ENCODE measurements around the gene STKLD1. TPM values are rescaled to one million over a fixed set of nuclear protein-coding genes. Genes with fewer than 3 reads are reported as not detected.

The STKLD1 gene
- total RNA-seq, 1 donor from 2014 or later: 1.2 TPM

GRCh38 chr9:133417541-133418461 is 41.6 kb downstream of the STKLD1 start, which contains the start of gene REXO4:
Gene REXO4 (minus strand): TSS chr9:133418010. CDS start chr9:133417844, 166 bp downstream.
- peak; percentile 85 for DNase-seq

- no peak for DNase-seq
Observed at GRCh38 chr9:133419005-133419404, 42.8 kb downstream of the STKLD1 start.

DNA sequence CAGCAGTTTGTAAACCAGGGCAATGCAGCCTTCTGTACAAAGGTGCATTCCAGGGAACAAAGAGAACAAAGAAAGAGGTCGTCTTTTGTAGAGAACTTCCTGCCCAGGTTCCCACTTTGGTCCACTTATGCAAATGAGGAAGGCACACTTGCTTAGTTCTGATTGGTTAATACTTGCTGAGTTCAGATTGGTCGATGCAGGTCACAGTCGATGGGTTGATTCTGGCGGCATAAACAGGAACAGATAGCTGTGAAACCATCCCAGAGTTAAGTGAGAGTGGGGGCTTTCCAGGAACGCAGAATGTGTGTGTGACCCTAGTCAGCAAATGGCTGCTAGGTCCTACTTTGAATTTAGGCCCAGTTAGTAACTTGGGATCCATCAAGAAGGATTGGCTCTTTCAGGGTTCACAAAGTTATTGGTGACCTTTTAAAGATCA is 44.2 kb downstream of the STKLD1 start:
- DNase-seq: no peak

- peak; percentile 13 for DNase-seq
Observed at GRCh38 chr9:133421615-133422542, 45.7 kb downstream of the STKLD1 start, which contains the start of gene ADAMTS13. Gene ADAMTS13 (plus strand): TSS chr9:133422367. CDS start chr9:133422444, 77 bp downstream.

DNA sequence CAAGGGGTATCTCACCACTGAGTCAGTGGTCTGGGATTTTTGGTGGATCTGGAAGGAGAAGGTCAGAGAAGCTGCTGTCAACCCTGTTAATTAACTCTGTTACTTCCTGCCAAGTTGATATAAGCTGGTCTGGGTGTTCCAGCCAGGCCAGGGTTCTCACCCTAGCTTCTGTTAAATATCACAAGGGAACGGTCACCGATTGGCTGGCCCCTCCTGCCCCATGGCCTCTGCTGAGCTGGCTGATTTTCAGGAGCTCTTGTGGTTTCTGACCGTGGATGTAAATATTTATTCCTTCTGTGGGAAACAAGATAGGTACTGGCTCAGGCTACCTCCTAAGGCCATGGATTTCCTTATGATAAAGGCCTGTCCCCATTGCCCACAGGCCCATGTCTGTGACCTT is 47.0 kb downstream of the STKLD1 start:
- DNase-seq: no peak

GRCh38 chr9:133424187-133424586 is 48.0 kb downstream of the STKLD1 start:
- no peak for DNase-seq

GRCh38 chr9:133425049-133425632 is 49.0 kb downstream of the STKLD1 start:
- DNase-seq: no peak

DNA sequence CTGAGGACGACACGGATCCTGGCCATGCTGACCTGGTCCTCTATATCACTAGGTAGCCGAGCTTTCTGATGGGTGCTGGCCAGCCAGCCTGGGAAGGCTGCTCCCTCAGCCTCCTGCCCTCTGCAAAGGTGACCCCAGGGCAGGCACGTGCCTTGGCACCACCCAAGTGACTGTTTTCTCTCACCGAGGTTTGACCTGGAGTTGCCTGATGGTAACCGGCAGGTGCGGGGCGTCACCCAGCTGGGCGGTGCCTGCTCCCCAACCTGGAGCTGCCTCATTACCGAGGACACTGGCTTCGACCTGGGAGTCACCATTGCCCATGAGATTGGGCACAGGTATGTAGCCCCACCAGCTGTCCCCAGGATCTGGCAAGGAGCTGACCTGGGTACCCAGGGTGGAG is 49.8 kb downstream of the STKLD1 start:
- DNase-seq: no peak

GRCh38 chr9:133427658-133428348 is 51.6 kb downstream of the STKLD1 start:
- no peak for DNase-seq

DNA sequence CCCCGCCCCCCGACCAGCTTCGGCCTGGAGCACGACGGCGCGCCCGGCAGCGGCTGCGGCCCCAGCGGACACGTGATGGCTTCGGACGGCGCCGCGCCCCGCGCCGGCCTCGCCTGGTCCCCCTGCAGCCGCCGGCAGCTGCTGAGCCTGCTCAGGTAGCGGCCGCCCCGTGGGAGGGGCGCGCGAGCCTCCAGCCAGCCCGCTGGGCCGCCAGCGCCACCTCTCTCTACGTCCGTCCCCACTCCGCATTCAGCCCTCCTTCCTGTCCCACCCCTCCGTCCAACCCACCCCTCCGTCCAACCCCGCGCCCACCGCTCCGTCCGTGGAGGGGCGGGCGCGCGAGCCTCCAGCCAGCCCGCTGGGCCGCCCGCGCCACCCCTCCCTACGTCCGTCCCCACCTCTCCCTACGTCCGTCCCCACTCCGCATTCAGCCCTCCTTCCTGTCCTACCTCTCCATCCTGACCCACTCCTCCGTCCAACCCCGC is 52.5 kb downstream of the STKLD1 start:
- DNase-seq: no peak

GRCh38 chr9:133429214-133429613 is 53.0 kb downstream of the STKLD1 start:
- no peak for DNase-seq

DNA sequence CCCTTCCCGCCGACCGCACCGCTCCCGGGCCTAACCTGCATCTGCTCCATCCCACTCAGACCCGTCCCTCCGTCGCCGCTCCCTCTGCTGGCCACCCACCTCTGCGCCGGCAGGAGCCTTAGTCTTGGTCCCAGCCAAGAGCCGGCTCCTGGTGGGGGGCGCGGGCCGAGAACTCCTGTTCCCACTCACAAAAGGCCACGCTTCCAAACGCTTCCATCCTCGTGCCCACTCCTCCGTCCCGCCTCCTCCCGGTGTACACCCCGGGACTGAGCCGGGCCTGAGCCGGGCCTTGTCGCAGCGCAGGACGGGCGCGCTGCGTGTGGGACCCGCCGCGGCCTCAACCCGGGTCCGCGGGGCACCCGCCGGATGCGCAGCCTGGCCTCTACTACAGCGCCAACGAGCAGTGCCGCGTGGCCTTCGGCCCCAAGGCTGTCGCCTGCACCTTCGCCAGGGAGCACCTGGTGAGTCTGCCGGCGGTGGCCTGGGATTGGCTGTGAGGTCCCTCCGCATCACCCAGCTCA is 53.5 kb downstream of the STKLD1 start:
- peak; percentile 50 for DNase-seq

- no peak for DNase-seq
Observed at GRCh38 chr9:133430244-133430643, 54.1 kb downstream of the STKLD1 start.

DNA sequence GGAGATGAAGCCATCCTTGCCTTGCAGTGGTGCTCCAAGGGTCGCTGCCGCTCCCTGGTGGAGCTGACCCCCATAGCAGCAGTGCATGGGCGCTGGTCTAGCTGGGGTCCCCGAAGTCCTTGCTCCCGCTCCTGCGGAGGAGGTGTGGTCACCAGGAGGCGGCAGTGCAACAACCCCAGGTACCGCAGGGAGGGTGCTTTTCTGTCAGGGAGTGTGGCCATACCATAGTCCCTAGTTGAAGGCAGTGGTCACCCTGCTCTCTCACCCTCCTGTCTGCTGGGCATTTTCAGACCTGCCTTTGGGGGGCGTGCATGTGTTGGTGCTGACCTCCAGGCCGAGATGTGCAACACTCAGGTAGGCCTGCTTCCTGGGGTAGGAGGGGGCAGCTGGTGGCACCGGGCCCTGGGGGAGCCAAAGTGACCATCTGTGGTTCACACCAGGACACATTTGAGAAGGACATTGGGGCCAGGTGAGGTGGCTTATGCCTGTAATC is 57.2 kb downstream of the STKLD1 start:
- DNase-seq: no peak

- no peak for DNase-seq
Observed at GRCh38 chr9:133436681-133437080, 60.5 kb downstream of the STKLD1 start.

GRCh38 chr9:133437753-133438531 is 61.8 kb downstream of the STKLD1 start:
- DNase-seq: no peak

GRCh38 chr9:133439337-133439736 is 63.2 kb downstream of the STKLD1 start:
- no peak for DNase-seq

DNA sequence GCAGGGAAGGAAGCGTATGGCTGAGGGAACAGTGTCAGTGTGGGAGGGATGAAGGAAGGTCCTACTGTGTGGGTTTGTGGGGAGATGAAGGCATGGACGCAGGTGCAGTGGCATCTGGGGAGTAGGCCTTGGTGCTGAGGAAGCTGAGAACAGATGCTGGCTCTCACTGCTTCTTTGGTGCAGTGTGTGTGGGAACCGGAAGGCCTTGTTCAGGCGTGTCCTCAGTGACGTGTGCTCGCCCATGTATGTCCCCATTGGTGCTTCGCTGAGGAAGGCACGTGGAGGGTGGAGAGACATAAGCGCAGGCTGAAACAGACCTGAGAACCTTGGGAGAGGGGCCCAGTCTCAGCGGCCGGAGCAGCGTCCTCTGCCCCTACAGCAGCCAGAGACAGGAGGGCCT is 64.7 kb downstream of the STKLD1 start:
- DNase-seq: no peak

GRCh38 chr9:133441571-133441970 is 65.4 kb downstream of the STKLD1 start:
- no peak for DNase-seq

GRCh38 chr9:133443248-133443647 is 67.1 kb downstream of the STKLD1 start:
- DNase-seq: no peak

DNA sequence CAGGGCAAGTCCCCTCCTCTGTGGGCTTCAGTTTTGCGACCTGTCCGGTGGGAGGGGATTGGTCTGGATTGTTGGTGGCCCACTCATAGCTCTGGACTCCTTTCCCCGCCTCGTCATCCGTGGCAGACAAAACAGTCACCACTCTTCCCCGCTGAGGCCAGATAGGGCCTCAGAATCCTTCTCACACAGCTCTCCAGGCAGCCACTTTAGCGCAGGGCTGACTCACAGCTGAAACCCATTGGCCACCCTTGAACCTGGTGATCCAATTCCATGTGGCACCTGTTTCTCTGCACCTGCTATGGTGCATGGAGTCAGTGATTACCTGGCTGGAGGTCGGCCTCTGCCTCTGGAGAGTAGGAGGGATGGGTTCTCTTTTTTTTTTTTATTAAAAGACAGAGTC is 67.8 kb downstream of the STKLD1 start:
- DNase-seq: no peak

Measured in dermis blood vessel endothelial cell (primary cell).